Stimulated activated CD4-positive, alpha-beta T cell treated with anti-CD3 and anti-CD28 coated beads, Interleukin-2, amount 100 ng/mL, for 24 hours (primary cell): ENCODE measurements around the gene TBXAS1.

Source experiments
- DNase-seq, 2 donors: peaks; one replicate each; pipeline ENCODE4 v3.0.0-alpha.2; 2020

TBXAS1 gene

DNA sequence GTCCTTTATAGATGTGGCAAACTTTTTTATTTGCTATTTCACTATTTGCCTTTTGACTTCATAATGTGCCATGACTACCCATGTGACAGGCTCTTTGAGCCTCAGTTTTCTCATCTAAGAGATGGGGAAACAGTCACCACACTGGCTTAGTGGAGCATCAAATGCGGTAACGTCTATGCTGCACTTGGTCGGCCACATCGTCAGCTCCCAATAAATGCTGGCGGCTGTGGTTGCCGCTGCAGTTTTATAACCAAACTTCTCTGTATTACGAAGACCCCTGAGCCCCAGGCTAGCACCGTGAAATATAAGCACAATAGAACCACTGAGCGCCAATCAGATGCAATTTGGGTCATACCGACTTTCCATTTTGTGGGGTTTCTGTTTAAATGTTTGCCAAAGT, 177.5 kb downstream of the TBXAS1 start:
- DNase-seq: no peak

DNA sequence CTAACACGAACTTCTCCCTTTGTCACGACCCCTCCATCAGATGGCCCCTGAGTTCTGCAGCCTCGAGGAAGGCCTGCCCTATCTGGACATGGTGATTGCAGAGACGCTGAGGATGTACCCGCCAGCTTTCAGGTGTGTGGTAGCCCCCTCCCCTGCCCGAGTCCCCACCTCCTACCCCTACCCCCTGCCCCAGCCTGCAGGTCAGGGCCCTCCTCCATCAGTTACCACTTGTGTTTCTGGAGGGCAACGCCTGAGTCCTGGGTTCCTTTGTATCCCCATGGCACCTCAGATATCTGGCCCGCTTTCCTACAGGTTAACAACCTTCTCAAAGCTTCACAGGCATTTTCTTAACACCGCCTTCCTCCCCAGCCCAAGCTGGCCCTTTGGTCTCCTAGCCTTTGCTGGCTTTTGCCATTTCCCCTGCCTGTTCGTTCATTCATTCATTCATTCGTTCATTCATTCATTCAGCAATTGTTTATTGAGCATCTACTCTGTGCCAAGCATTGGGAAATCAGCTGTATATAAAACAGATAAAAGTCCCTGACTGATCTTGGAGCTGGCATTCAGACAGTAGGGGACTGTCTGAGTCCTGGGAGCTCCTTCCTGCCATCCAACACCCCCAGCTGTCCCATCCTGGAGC, 178.1 kb downstream of the TBXAS1 start:
- no peak for DNase-seq

DNA sequence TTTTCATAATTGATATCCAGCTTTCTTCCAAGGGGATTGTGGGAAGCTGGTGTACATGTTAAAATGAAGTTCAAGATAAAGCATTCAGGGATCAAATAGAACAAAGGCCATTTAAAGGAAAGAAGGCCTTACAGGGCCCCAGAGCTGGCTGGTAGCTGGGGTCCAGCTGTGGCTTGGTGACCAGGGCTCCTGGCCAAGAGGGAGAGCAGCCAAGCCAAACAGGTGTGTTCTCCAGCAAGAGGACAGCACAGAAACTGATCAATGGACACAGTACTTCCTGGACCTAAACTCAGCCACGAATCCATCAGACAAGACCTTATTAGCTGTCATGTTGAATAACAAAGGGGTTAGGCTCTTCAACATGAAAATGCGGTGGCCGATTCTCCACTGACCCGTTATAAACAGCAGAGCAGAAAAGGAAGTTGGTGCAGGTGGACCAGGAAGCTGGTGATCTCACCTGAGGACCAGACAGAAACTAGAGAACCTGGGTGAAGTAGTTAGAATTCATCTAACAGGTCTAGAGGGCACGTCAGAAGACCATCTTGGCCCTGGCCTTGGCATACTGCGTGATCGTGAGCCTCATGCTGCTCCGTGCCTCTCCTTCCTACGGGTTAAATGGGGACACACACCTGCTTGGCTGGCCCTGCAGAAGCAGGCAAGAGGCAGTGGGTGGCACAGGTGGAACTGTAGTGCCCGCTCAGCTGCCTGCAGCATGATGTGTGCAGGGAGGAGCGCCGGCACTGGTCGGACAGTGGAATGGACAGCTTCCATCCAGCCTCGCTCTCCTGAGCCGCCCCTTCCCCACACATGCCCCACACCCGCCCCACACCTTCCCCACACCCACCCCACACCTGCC, 179.9 kb downstream of the TBXAS1 start:
- DNase-seq: no peak

DNA sequence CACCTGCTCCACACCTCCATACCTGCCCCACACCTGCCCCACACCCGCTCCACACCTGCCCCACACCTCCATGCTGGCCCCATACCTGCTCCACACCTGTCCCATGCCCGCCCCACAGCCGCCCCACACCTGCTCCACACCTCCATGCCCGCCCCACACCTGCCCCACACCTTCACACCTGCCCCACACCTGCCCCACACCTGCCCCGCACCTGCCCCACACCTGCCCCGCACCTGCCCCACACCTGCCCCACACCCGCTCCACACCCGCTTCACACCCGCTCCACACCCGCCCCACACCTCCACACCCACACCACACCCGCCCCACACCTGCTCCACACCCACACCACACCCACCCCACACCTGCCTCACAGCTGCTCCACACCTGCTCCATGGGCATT, 180.7 kb downstream of the TBXAS1 start:
- DNase-seq: no peak

DNA sequence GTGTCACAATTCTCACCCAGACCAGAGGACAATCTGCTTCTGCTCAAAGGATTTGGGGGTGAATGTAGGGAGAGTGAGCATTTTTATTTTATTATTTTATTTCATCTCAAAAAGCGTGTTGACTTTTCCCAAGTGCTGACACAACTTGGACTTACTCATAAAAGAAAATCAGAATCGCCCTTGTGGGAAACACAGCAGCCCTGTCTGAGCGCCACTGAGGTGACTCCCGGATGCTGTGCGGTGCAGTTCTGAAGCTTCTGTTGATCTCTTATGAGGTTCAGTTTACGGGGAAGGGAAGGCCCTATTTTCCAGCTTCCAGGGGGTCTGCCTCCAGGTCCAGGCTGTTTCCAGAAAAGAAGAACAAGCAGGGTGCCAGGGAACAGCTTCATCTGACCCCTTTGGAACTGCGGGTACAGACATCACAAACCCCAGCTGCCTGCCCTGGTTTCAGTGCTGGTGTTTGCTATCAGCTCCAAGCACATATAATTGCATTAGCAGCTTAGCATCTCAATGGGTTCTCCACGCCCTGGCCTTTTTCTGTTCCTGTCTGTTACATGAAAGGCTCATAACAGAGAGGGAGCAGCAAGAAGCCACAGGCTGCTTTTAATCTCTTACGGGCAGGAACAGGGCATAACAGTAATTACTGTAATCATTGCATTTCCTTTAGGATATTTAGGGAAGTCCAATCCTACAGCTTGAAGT, 181.3 kb downstream of the TBXAS1 start:
- no peak for DNase-seq

DNA sequence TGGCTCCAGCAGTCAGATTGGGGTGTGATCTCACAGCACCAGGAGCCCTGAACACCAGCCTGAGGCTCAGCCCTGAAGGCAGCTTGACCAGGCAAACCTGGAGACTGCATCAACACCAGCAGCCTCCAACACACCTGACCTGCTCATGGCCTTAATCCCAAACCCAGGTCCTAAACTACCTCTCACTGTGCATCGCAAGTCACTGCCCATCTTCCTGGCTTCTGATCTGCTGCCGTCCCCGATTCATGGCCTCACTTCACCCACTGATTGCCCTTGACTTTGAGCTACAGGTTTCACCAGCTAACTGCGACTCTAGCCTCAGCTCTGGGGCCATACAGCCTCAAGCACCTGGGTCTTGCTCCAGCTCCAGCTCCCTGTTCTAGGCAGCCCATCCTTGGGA, 184.6 kb downstream of the TBXAS1 start:
- no peak for DNase-seq

DNA sequence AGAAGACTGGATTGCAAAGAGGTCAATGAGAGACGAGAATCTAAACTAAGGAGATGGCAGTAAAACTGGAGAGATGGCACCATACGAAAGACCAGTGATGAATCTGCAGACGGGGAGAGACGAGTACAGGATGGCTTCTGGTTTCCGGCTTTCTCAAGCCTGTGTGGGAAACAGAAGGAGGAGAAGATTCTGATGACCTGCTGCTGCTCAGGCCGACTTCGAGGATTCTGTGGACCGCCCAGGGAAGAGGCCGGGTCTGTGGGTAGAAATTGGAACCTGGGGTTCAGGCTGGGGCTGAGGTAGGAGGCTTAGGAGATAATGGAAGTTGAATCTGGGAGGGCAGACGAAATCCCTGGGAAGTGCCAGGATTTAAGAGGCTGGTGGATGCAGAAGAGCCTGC, 185.1 kb downstream of the TBXAS1 start:
- DNase-seq: no peak

DNA sequence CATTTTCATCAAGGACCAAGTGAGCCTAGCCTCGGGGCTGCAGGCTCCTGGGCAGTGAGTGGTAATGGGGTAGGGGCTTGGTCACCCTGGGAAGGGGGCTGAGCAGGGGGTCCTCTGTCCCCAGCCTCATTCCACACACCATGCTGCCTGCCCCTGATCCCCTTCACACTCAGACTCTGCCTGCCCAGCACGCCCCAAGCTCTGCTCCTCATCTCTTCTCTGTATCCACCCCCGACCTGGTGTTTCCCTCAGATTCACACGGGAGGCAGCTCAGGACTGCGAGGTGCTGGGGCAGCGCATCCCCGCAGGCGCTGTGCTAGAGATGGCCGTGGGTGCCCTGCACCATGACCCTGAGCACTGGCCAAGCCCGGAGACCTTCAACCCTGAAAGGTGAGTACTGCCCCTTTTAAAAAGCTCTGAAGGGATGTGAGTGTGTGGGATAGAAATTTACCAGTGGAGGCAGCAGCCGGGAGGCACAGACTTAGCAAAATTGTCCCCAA, 186.5 kb downstream of the TBXAS1 start:
- DNase-seq: no peak

DNA sequence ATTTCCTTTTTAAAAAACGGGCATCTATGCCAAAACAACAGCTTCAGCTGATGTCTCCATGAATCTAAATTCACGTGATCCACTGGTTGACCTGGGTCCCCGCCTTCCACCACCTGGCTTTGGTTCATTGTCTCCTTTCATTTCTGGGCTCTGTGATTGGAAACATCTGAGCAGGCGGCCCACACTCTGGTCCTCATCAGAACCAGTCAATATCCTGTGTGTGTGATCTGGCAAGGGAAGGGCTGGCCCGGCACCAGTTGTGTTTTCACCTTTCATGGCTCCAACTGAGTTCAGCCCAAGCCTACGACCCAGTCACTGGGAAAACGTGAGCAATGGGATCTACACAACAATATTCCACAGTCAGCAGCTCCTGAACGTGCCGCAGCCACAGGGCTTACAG, 187.5 kb downstream of the TBXAS1 start:
- no peak for DNase-seq

DNA sequence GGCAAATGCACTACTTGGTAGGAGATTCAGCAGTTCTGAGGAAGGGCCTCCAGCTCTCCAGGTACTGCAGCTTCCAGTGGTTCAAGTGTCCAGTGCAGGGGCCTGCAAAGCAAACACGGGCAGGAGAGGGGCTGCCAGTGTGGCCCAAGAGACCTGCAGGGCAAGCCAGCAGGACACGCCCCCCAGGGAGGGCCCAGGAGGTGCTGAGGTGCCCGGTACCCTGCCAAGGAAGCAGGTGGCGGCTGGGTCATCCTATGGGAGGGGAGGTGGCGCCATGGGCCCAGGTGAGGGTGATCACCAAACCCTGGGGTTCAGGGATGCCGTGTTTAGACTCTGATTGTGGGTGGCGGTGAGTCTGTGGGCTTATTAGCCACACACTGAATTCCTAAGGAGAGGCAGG, 188.0 kb downstream of the TBXAS1 start:
- no peak for DNase-seq

DNA sequence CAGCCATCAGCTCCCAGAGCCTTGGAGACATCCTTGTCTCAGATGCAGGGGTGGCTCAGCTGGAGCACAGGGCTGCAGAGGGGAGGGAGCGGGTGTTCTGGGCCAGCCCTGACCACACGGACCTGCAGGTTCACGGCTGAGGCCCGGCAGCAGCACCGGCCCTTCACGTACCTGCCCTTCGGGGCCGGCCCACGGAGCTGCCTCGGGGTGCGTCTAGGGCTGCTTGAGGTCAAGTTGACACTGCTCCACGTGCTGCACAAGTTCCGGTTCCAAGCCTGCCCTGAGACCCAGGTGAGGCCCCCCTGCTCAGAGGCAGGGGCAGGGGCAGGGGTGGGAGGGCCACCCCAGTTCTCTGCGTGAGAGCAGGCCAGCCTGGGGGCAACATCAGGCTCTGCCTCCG, 188.5 kb downstream of the TBXAS1 start:
- no peak for DNase-seq

DNA sequence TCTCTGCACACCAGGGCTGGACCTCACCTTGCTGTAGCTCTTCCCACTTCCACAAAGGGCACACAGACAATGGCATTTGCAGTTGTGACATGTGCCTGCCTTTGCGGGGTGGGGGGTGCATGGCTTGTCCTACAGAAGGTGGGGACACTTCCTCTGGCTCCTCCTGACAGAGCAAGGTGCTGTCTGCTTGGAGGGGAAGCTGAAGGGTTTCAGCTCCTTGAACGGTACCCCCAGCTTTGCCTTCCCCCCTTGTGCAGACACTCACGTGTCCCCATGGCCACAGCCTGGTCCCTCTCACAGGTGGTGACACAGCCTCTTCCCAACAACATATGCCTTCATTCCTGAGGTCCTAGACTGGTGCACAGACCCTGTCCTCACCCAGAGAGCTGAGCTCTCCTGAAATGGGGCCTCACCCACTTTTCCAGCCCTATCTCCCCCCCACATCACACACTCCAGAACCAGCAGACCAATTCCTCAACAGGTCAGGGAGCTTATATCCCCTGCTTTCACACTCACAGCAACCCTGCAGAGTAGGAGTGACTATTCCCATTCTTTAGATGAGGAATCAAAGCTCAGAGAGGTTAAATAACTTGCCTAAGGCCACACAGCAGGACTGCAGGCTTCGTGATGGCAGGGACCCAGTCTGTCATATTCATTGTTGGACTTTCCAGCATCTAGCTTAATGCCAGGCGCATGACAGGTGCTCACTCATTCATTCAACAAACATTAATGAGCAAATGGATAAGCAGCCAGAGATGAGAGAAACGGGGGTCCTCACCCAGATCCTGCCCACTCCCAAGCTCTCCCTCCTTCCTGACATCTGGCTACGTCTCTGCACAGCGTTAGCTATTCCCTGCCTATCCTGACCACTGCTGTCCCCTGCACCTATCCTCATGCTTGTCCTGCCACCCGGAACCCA, 189.3 kb downstream of the TBXAS1 start:
- no peak for DNase-seq

DNA sequence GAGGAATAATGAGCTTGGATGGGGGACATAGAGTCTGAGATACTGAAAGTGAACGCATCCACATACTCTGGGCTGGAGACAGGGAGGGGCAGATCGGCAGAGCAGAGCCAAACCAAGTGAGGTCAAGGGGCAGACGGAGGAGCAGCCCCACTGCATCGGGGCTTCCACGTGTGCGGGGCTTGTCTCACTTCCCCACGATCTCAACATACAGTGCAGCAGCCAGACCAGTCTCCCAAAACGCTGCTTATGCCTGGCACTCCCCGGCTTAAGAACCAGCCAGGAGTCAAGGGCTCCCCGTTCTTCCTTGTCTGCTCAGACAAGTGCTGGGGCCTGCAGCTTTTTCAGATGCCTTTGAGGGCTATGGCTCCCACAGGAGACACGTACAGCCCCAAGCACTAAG, 190.1 kb downstream of the TBXAS1 start:
- no peak for DNase-seq

DNA sequence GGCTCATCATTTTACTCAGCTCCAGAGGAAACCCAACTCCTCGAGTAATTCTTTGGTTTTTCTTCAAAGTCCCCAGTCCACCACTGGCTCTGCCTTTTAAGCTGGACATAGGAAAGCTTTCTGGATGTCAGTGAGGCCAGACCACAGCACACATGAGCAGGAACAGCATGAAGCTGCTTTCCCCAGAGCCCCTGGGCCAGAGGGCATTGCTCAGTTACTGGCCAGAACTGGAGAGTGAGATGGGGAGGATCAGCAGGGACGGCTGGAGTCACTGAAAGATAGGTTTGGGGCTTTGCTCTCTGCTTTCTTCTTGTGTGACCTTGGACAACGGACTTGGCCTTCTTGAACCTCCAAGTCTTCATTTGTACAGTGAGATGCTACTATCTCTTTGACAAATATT, 190.5 kb downstream of the TBXAS1 start:
- no peak for DNase-seq

DNA sequence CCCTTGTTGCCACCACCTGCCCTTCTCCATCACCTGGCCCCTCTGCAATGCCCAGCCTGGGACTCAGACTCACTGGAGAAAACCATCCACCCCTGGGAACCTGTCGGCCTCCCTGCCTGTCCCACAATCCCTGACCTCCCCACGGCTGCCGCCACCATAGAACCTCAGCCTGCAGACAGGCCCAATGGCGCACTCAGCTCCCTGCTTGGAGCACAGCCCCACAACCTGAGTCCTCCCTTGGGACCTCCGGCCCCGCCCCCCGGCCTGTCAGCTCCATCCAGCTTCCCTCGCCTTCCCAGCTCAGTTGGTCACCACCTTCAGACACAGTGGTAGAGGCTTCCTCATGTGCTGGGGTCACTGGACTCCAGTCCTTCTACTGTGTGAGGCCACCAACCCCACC, 192.5 kb downstream of the TBXAS1 start:
- DNase-seq: no peak

DNA sequence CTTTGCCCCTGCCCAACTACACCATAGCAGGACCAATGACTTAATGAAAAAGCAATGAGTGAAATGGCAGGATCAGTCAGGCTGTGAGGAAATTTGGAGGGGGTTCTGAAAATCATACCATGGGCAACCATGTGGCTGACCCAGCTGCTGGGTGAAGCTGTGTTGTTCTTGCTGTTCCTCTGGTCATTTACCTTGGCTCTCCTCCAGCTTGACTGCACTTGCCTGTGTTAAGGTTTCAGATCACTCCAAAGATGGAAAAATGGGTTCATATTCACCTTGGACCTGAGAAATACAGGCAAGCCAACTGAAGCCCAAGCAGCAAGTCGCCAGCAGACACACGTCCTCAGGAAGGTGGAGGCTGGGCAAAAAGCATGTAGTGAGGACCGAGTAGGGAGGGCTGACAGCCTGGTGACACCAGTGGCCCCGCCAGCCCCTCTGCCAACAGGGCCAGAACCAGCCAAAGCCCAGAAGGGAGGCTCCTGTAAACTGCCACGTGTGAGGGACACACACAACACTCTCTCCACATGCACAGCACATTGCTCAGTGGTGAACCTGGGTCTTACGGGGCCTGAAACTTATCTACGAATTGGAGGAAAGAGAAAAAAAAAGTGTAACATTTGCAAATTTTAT, 193.6 kb downstream of the TBXAS1 start:
- DNase-seq: no peak

DNA sequence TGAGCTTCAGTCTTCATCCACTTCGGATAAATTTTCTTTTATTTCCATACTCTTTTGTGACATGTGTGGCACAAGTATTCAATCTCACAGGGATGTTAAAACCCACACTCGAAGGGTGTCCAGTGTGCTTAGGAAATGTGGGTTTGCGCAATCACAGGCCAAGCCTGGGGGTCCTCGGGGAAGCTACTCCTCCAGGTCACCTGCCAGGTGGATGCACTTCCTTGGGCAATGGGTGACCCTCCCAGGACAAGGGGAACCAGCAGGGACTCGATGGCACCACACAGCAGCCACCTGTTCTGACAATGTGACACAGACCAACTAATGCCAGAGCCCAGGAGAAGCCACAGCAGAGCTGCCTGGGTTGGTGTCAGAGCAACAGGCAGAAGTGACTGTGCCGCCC, 194.7 kb downstream of the TBXAS1 start:
- DNase-seq: no peak

DNA sequence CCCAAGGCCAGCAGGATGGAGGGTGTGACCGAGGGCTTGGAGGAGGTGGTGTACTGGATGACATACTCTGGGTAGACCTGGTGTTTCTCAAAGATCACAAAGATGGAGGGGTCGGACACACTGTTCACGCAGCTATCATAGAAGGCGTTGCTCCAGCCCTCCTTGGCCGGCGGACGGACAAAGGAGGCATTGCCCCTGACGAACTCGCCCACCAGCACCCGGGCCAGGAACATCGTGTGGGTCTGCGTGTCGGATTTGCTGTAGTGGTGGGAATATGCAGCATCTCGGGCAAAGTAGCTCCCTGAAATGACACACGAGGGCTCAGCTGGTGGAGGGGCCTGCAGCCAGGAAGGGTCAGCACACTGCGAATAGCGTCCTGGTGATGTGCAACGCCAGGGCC, 195.5 kb downstream of the TBXAS1 start:
- DNase-seq: no peak

DNA sequence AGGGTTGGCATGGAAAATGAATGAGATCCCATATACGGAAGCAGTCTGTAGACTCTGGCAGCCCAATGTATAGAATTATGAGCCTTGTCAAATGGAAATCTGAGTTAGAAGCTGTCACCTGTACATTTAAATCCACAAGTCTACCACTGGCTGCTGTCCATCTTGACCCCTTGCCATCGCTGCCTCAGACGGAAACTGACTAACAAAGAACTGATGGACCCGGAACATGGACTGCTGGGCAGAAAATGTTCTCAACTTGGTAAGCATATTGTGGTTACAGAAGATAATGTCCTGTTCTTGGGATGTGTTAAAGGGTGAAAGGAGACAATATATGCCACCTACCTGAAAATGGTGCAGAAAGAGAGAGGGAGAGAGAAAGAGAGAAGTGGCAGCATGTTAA, 196.2 kb downstream of the TBXAS1 start:
- no peak for DNase-seq

DNA sequence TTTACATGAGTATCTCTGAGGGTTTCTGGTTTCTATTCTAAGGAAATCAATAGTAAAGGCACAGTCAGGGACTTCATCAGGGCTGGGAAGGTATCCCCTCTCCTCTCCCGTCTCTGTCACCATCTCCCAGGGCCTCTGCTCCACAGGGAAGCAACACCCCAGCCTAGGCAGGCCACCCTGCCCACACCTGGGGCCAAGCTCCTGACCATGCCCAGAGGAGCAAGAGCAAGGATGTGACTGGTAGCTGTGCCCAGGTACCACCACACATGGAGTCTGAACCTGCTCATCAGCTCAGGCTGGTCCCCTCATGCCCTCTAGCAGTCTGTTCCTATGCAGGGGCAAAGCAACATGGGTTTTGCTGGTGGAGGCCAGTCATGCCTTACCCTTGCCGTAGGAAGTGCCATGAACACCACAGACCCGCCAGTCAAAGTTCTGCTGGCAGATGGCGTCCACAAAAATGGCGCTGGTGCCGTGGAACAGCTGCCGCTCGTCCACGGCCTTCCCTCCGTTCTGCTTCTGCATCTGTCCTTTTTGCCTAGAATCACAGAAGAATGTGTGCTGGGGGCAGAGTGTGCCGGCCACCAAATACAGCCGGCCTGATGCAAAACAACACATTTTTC, 196.9 kb downstream of the TBXAS1 start:
- DNase-seq: no peak

DNA sequence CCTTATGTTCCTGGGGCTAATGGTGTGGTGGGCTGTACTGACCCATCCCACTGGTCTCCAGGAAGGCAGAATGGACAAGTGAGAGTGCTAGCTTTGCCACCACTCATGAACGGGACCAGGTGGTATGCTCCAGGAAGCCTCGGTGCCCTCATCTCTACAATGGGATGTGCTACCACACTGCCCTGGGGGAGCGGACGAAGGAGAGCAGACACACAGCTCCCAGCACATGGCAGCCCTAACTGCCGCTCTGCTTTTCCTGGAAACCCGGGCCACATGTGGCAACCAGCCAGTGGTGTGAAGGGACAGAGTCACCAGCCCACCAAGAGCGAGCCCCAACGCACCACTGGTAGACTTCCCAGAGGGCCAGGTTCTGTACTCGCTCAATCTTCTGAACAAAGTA, 197.9 kb downstream of the TBXAS1 start:
- DNase-seq: no peak

DNA sequence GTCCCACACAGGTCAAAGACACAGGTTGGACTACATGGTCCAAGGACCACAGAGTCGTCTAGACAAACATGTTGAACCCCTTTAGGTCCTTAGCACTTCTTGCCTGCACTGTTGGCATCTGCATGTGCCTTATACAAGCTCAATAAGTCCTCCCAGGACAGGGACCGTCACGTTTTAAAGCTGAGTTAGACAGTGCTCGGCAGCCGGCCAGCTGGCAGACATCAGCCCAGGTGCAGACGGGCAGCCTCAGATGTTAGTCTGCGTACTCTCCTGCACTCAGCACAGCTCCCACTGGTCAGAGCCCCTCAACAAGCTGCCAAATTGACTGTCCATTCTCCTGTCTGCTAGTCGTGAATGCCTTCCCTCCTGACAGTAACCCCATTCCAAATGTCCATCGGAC, 198.8 kb downstream of the TBXAS1 start:
- no peak for DNase-seq
